HS-5 (cell line): ENCODE measurements around the gene PSENEN.
"Not testable (repeated sequence)": the region's sequence is repeated elsewhere in the genome, so short reads cannot be mapped to it uniquely, and the experiment has no call there.

ENCODE experiments used
- DNase-seq: peaks from one replicate; pipeline ENCODE4 v3.0.0-alpha.2; 2012; ENCODE audit warnings: low read depth

PSENEN gene

DNA sequence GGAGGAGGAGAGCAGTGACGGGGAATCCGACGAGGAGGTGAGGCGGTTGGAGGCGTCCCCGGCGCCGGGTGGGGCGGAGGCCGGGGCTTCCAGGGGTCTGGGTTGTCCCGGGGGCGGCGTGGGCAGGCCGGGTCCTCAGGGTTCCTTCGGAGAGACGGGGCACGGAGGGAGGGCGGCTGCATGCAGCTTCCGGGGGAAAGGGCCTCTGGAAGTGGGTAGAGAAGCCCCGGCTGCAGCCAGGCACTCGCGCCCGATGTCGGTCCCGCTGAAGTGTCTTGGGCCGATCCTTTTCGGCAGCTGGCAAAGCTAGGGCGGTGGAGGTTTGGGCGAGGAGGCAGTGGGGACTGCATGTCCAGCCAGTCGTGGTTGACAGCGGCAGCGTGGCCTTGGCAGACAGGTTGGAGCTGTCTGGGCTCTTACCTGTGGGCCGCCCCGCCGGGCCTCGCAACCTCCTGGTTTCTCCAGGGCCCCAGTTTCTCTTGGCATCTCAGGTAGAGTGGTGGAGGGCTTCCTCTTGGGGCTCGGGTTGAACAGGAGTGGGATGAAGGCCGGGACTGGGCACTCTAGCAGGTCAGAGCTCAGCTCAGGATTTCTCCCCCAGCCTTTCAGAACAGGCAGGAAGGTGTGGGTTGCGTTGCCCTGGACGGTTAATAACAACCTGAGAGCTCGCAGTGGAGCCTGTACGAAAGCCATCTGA lies 27.0 kb upstream of the PSENEN start:
- DNase-seq: no peak

- DNase-seq: no peak
Observed at GRCh38 chr19:35719402-35720162, 25.9 kb upstream of the PSENEN start.

GRCh38 chr19:35720163-35720524 lies 25.3 kb upstream of the PSENEN start:
- no peak for DNase-seq

DNA sequence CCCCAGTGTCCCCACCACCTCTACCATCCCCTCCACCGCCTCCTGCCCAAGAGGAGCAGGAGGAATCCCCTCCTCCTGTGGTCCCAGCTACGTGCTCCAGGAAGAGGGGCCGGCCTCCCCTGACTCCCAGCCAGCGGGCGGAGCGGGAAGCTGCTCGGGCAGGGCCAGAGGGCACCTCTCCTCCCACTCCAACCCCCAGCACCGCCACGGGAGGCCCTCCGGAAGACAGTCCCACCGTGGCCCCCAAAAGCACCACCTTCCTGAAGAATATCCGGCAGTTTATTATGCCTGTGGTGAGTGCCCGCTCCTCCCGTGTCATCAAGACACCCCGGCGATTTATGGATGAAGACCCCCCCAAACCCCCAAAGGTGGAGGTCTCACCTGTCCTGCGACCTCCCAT lies 24.8 kb upstream of the PSENEN start:
- no peak for DNase-seq

- no peak for DNase-seq
Observed at GRCh38 chr19:35721374-35721773, 24.1 kb upstream of the PSENEN start.

- no peak for DNase-seq
Observed at GRCh38 chr19:35722461-35722860, 23.0 kb upstream of the PSENEN start.

- no peak for DNase-seq
Observed at GRCh38 chr19:35722897-35723296, 22.6 kb upstream of the PSENEN start.

GRCh38 chr19:35723671-35724070 lies 21.8 kb upstream of the PSENEN start:
- DNase-seq: no peak

DNA sequence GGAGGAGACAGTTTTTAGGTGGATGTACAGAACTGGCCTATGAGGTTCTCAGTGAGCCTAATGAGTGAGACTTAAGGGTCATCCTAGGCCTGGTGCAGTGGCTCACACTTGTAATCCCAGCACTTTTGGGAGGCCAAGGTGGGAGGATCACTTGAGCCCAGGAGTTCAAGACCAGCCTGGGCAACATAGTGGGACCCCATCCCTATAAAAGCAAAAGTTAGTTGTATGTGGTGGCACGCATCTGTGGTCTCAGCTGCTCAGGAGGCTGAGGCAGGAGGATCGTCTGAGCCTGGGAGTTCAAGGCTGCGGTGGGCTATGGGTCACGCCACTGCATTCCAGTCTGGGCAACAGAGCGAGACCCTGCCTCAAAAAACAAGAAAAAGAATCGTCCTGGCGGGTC lies 21.3 kb upstream of the PSENEN start:
- not testable (repeated sequence) for DNase-seq

DNA sequence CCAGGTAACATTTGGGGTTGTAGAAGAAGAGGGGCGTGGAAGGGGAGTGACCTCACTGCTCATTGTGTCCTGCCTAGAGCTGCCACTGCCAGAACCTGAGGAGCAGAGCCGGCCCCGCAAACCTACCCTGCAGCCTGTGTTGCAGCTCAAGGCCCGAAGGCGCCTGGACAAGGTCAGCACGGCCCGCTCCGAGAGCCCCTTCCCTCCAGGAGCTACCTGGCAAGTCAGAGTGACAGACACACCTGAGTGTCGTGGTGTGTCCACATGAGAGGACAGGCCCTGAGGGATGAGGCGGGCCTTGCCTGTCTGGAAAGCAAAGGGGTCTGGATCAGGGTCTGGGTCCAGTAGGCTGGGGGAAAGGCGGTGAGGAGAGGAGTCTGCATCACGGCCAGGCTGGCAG lies 20.9 kb upstream of the PSENEN start:
- no peak for DNase-seq

GRCh38 chr19:35725216-35725861 lies 20.1 kb upstream of the PSENEN start:
- no peak for DNase-seq

DNA sequence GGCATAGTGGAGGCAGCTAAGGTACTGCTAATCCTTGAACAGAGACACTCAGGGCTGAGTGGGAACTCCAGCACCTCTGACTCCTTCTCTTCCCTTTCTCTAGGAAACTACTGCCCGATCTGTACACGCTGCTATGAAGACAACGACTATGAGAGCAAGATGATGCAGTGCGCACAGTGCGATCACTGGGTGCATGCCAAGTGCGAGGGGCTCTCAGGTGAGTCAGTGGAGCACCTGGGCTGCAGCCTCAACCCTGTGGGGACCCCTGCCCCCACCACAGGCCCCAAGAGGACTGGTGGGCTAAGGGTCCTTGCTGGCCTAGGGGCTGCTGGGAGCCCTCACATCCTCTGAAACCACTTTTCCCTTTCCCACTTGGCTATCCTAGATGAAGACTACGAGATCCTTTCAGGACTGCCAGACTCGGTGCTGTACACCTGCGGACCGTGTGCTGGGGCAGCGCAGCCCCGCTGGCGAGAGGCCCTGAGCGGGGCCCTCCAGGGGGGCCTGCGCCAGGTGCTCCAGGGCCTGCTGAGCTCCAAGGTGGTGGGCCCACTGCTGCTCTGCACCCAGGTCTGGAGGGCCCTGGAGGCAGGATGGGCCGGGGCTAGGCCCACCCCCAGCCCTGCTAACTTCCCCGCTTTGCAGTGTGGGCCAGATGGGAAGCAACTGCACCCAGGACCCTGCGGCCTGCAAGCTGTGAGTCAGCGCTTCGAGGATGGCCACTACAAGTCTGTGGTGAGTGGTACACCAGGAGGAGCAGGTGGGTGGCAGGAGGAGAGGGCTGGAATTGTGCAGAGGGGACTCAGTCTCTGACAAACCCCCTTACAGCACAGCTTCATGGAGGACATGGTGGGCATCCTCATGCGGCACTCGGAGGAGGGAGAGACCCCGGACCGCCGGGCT lies 18.1 kb upstream of the PSENEN start:
- DNase-seq: no peak

DNA sequence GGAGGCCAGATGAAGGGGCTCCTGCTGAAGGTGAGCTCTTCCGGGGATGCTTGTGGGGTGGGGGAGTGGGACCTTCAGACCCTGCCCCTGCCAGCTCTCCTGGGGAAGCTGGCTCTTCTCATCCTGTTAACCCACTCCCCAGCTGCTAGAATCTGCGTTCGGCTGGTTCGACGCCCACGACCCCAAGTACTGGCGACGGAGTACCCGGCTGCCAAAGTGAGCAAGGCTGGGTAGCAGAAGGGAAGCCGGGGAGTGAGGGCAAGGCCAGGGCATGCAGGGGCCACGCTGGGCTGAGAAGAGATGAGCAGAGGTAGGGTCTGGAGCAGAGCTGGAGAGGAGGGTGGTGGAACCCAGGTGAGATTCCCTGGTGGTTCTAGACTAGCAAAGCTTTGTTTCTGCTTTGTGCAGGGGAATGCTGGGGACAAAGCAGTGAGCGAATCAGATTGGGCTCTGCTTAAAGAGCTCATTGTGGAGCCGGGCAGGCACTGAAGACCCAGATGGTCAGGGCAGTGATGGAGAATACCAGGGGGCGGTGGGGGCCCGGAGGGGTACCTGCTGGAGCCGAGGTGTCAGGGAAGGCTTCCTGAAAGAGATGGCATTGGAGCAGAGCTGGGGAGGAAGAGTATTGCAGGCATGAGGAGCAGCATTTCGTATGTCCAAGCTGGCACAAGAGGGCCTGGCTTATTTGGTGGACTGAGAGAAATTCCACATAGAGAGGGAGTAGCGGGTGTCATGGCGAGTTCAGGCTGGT lies 17.3 kb upstream of the PSENEN start:
- DNase-seq: no peak

DNA sequence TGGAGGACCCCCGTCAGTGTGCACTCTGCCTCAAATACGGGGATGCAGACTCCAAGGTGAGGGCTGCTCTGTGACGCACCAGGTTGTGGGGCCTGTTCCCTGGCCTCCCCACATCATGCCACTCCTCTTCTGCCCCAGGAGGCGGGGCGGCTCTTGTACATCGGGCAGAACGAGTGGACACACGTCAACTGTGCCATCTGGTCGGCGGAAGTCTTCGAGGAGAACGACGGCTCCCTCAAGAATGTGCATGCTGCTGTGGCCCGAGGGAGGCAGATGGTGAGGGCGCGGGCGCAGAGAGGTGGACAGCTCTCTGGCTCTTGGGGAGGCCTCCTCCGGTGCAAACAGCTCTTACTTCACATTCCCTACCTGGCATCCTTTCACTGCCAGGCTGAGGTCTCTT lies 16.4 kb upstream of the PSENEN start:
- no peak for DNase-seq

- no peak for DNase-seq
Observed at GRCh38 chr19:35729763-35730162, 15.7 kb upstream of the PSENEN start.

GRCh38 chr19:35730326-35730725 lies 15.1 kb upstream of the PSENEN start:
- DNase-seq: no peak

- DNase-seq: no peak
Observed at GRCh38 chr19:35731353-35731752, 14.1 kb upstream of the PSENEN start.

DNA sequence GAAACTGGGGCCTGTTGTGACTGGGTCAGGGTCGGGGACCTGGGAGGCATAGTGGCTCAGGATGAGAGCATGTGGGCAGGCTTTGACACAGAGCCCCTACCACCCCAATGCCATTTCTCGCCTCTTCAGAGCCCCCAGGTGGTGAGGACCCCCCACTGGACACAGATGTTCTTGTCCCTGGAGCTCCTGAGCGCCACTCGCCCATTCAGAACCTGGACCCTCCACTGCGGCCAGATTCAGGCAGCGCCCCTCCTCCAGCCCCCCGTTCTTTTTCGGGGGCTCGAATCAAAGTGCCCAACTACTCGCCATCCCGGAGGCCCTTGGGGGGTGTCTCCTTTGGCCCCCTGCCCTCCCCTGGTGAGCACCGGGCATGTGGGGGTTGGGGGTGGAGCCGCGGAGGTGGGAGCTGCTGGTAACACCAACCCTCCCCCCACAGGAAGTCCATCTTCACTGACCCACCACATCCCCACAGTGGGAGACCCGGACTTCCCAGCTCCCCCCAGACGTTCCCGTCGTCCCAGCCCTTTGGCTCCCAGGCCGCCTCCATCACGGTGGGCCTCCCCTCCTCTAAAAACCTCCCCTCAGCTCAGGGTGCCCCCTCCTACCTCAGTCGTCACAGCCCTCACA lies 13.6 kb upstream of the PSENEN start:
- no peak for DNase-seq

GRCh38 chr19:35732540-35733179 lies 12.8 kb upstream of the PSENEN start:
- no peak for DNase-seq
